Measurements from ENCODE around the gene PEX13.

PEX13 gene

DNA sequence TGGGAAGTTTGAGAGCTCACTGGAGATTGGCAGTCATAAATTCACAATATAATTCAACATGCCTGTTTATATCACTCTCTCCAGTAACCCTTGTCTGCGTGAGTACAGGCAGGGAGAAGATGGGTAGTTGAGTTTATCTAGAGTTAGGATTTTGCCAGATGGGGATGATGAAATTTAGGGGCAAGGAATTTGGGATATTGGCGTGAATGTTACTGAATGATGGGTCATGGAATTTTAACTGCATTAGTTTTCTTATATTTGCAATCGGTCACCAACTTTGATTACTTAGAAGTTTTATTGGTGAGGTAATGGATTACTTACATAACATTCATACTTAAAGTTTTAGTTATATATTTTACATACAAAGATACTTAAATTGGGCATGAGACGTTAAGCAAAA, 83.3 kb downstream of the PEX13 start:
- Histone ChIP-seq H4K20me1 (ENCODE audit: insufficient read depth, low read length) (no peaks in the 10 kb centered on the region), H3K27ac (ENCODE audit: low read length) (no peak overlapping the region), H3K4me1 (ENCODE audit: insufficient read depth, low read length) (no peaks in the 10 kb centered on the region), H3K79me2 (ENCODE audit: insufficient read depth, low read length) (no peaks in the 10 kb centered on the region), H3K4me3 (ENCODE audit: low read depth in 1 of 2, low read length in 2 of 2) (no peak overlapping the region), H2AFZ (ENCODE audit: low read depth, low read length) (no peak overlapping the region), H3K4me2 (ENCODE audit: insufficient read depth, low read length) (no peak overlapping the region), H3K9me3 (ENCODE audit: insufficient read depth, low read length, severe bottlenecking) (no peaks in the 10 kb centered on the region), H3K27me3 (ENCODE audit: insufficient read depth, low read length, poor library complexity) (no peaks in the 10 kb centered on the region), H3K36me3 (ENCODE audit: insufficient read depth, low read length) (peaks cover 5% of the 10 kb centered on the region), H3K9ac (ENCODE audit: low read depth, low read length) (no peak overlapping the region)
- ATAC-seq (ENCODE audit: insufficient read depth, low read depth), result no peak
- no peak for TF ChIP-seq EZH2 (IDR thresholded peaks at IDR 0.05; ENCODE audit: borderline replicate concordance, low read depth, low read length, severe bottlenecking)
- TF ChIP-seq, protein P1, sequence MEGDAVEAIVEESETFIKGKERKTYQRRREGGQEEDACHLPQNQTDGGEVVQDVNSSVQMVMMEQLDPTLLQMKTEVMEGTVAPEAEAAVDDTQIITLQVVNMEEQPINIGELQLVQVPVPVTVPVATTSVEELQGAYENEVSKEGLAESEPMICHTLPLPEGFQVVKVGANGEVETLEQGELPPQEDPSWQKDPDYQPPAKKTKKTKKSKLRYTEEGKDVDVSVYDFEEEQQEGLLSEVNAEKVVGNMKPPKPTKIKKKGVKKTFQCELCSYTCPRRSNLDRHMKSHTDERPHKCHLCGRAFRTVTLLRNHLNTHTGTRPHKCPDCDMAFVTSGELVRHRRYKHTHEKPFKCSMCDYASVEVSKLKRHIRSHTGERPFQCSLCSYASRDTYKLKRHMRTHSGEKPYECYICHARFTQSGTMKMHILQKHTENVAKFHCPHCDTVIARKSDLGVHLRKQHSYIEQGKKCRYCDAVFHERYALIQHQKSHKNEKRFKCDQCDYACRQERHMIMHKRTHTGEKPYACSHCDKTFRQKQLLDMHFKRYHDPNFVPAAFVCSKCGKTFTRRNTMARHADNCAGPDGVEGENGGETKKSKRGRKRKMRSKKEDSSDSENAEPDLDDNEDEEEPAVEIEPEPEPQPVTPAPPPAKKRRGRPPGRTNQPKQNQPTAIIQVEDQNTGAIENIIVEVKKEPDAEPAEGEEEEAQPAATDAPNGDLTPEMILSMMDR (IDR thresholded peaks at IDR 0.05; ENCODE audit: borderline replicate concordance, extremely low read depth, low read length, poor library complexity, severe bottlenecking), result no peak
- no peak for DNase-seq

Data from DND-41 (cell line).